H9 (cell line): ENCODE data around the gene LARP1. TPM values are rescaled to one million over a fixed set of nuclear protein-coding genes. Genes with fewer than 3 reads are reported as not detected.

Experiments used
- DNase-seq: peaks from one replicate; pipeline ENCODE4 v3.0.0-alpha.2; 2017
- H2AFZ ChIP-seq: one replicate; pipeline ENCODE4 v1.6.1; 2013; ENCODE audit warnings: mild to moderate bottlenecking, low read length, control low read depth, moderate library complexity
- H2AK5ac ChIP-seq: 2 replicates; pipeline ENCODE4 v1.6.1; 2013; ENCODE audit warnings: low read length, control low read depth, mixed read lengths; ENCODE audit not compliant: insufficient read length
- H2BK120ac ChIP-seq: one replicate; pipeline ENCODE4 v1.6.1; 2013; ENCODE audit warnings: low read depth, mild to moderate bottlenecking, low read length, control low read depth, inconsistent platforms; ENCODE audit not compliant: poor library complexity, severe bottlenecking
- H2BK12ac ChIP-seq: 2 replicates; pipeline ENCODE4 v1.6.1; 2013; ENCODE audit warnings: low read length, control low read depth, mixed read lengths, low read depth; ENCODE audit not compliant: insufficient read length
- H2BK15ac ChIP-seq: 2 replicates; pipeline ENCODE4 v1.6.1; 2013; ENCODE audit warnings: low read depth, low read length, control low read depth
- H2BK20ac ChIP-seq: one replicate; pipeline ENCODE4 v1.6.1; 2013; ENCODE audit warnings: low read depth, mild to moderate bottlenecking, low read length, control low read depth, inconsistent platforms; ENCODE audit not compliant: poor library complexity, severe bottlenecking
- H2BK5ac ChIP-seq: 2 replicates; pipeline ENCODE4 v1.6.1; 2013; ENCODE audit warnings: low read length, control low read depth, mixed read lengths; ENCODE audit not compliant: insufficient read length
- H3K14ac ChIP-seq: 2 replicates; pipeline ENCODE4 v1.6.1; 2013; ENCODE audit warnings: low read length, control low read depth; ENCODE audit not compliant: insufficient read depth
- H3K18ac ChIP-seq: 2 replicates; pipeline ENCODE4 v1.6.1; 2013; ENCODE audit warnings: low read depth, mild to moderate bottlenecking, mixed read lengths, low read length, control low read depth; ENCODE audit not compliant: insufficient read length
- H3K23ac ChIP-seq: 2 replicates; pipeline ENCODE4 v1.6.1; 2013; ENCODE audit warnings: low read length, control low read depth, mixed read lengths, low read depth; ENCODE audit not compliant: insufficient read length
- H3K23me2 ChIP-seq: 2 replicates; pipeline ENCODE4 v1.6.1; 2013; ENCODE audit warnings: low read depth, mild to moderate bottlenecking, mixed read lengths, low read length, control low read depth; ENCODE audit not compliant: insufficient read length, poor library complexity, severe bottlenecking
- H3K27ac ChIP-seq: 2 replicates; pipeline ENCODE4 v1.5.1; 2013; ENCODE audit warnings: low read length, control low read depth, mixed read lengths, low read depth; ENCODE audit not compliant: insufficient read length
- H3K27me3 ChIP-seq: 2 replicates; pipeline ENCODE4 v1.6.1; 2013; ENCODE audit warnings: low read length, control low read depth, inconsistent platforms; ENCODE audit not compliant: insufficient read depth
- H3K4ac ChIP-seq: 2 replicates; pipeline ENCODE4 v1.6.1; 2013; ENCODE audit warnings: low read depth, mild to moderate bottlenecking, control low read depth, inconsistent platforms, low read length, moderate library complexity
- H3K4me1 ChIP-seq: 2 replicates; pipeline ENCODE4 v1.6.1; 2013; ENCODE audit warnings: low read length, control low read depth, inconsistent platforms; ENCODE audit not compliant: insufficient read depth
- H3K4me2 ChIP-seq: 2 replicates; pipeline ENCODE4 v1.6.1; 2013; ENCODE audit warnings: low read length, control low read depth, mixed read lengths; ENCODE audit not compliant: insufficient read length, insufficient read depth
- H3K56ac ChIP-seq: 2 replicates; pipeline ENCODE4 v1.6.1; 2013; ENCODE audit warnings: low read depth, mild to moderate bottlenecking, mixed read lengths, low read length, control low read depth; ENCODE audit not compliant: insufficient read length
- H3K79me1 ChIP-seq: 2 replicates; pipeline ENCODE4 v1.6.1; 2013; ENCODE audit warnings: low read depth, mild to moderate bottlenecking, moderate library complexity, low read length, control low read depth, inconsistent platforms; ENCODE audit not compliant: insufficient read depth, poor library complexity, severe bottlenecking
- H3K79me2 ChIP-seq: 2 replicates; pipeline ENCODE4 v1.6.1; 2013; ENCODE audit warnings: low read length, control low read depth, inconsistent platforms; ENCODE audit not compliant: insufficient read depth
- H3K9ac ChIP-seq: 2 replicates; pipeline ENCODE4 v1.6.1; 2013; ENCODE audit warnings: low read length, control low read depth, mixed read lengths; ENCODE audit not compliant: insufficient read length; ENCODE audit errors: extremely low read depth
- H3K9me3 ChIP-seq: one replicate; pipeline ENCODE4 v1.6.1; 2013; ENCODE audit warnings: low read depth, low read length, inconsistent platforms; ENCODE audit not compliant: control insufficient read depth
- H3T11ph ChIP-seq: one replicate; pipeline ENCODE4 v1.6.1; 2013; ENCODE audit warnings: mild to moderate bottlenecking, low read length, control low read depth, inconsistent platforms
- H4K20me1 ChIP-seq: one replicate; pipeline ENCODE4 v1.6.1; 2013; ENCODE audit not compliant: control insufficient read depth, insufficient read length, insufficient read depth
- H4K5ac ChIP-seq: 2 replicates; pipeline ENCODE4 v1.6.1; 2013; ENCODE audit warnings: low read depth, mild to moderate bottlenecking, mixed read lengths, low read length, control low read depth; ENCODE audit not compliant: insufficient read length
- H4K8ac ChIP-seq: replicated peaks from 2 replicates; pipeline ENCODE4 v1.6.1; 2013; ENCODE audit warnings: low read length, control low read depth, mixed read lengths, low read depth; ENCODE audit not compliant: insufficient read length
- H4K91ac ChIP-seq: 2 replicates; pipeline ENCODE4 v1.6.1; 2013; ENCODE audit warnings: low read depth, mild to moderate bottlenecking, moderate library complexity, mixed read lengths, low read length, control low read depth; ENCODE audit not compliant: insufficient read length
- H3K27ac Mint-ChIP-seq, 3 experiments: 2 replicates in 2 of 3; 3 replicates in 1 of 3; pipeline ENCODE4 v1.8.0; 2020 to 2021; ENCODE audit warnings: mixed read lengths in 3 of 3, mild to moderate bottlenecking in 1 of 3, moderate library complexity in 1 of 3
- H3K27me3 Mint-ChIP-seq: 2 replicates; pipeline ENCODE4 v1.8.0; 2021; ENCODE audit warnings: low read depth, mild to moderate bottlenecking, moderate library complexity, mixed read lengths
- H3K36me3 Mint-ChIP-seq, 3 experiments: 2 replicates in 2 of 3; 3 replicates in 1 of 3; pipeline ENCODE4 v1.8.0; 2020 to 2021; ENCODE audit warnings: low read depth in 3 of 3, mixed read lengths in 3 of 3; ENCODE audit not compliant: insufficient read depth in 1 of 3
- H3K4me1 Mint-ChIP-seq, 2 experiments: 2 replicates each; pipeline ENCODE4 v1.8.0; 2020; ENCODE audit warnings: mixed read lengths in 2 of 2
- H3K4me3 Mint-ChIP-seq, 2 experiments: 2 replicates in 1 of 2; 3 replicates in 1 of 2; pipeline ENCODE4 v1.8.0; 2020 to 2021; ENCODE audit warnings: mild to moderate bottlenecking in 2 of 2, mixed read lengths in 2 of 2, moderate library complexity in 1 of 2
- H3K9me3 Mint-ChIP-seq, 2 experiments: 2 replicates in 1 of 2; 3 replicates in 1 of 2; pipeline ENCODE4 v1.8.0; 2020; ENCODE audit warnings: mild to moderate bottlenecking in 2 of 2, mixed read lengths in 2 of 2, moderate library complexity in 1 of 2
- total RNA-seq: library from RNA; stranded (reverse); gene quantifications from 2 replicates; pipeline ENCODE4 v1.2.1, GENCODE V29; 2021
- TF ChIP-seq, protein P1 (sequence below): fragments of 200-600 bp; sonication (generic); conservative IDR thresholded peaks from 3 replicates; pipeline ENCODE4 v1.8.0; 2021; ENCODE audit warnings: antibody characterized with exemption, mild to moderate bottlenecking

Gene LARP1
- total RNA-seq, 1 experiment from 2014 or later = 405 TPM

DNA sequence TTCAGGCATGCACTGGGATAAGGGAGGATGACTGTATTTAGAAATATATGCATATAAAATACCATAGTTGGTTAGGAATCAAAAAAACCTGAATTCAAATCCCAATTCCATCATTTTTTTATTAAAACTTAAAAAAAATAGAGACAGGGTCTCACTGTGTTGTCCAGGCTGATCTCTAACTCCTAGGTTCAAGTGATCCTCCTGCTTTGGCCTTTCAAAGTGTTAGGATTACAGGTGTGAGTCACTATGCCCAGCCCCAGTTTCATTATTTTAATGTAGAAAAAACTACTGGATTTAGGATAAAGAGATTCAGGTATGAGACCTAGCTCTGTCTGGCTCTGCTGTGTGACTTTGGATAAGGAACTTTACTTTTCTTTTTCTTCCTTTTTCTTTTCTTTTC is 3.3 kb upstream of the LARP1 start:
- TF ChIP-seq, protein P1, sequence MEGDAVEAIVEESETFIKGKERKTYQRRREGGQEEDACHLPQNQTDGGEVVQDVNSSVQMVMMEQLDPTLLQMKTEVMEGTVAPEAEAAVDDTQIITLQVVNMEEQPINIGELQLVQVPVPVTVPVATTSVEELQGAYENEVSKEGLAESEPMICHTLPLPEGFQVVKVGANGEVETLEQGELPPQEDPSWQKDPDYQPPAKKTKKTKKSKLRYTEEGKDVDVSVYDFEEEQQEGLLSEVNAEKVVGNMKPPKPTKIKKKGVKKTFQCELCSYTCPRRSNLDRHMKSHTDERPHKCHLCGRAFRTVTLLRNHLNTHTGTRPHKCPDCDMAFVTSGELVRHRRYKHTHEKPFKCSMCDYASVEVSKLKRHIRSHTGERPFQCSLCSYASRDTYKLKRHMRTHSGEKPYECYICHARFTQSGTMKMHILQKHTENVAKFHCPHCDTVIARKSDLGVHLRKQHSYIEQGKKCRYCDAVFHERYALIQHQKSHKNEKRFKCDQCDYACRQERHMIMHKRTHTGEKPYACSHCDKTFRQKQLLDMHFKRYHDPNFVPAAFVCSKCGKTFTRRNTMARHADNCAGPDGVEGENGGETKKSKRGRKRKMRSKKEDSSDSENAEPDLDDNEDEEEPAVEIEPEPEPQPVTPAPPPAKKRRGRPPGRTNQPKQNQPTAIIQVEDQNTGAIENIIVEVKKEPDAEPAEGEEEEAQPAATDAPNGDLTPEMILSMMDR = no peak
- Mint-ChIP-seq H3K4me3 (no peak overlapping the region), H3K9me3 (peaks cover 0 to 3% of the 10 kb centered on the region in 2 experiments; a peak in 2 of 5 replicates), H3K27ac (no peak overlapping the region), H3K27me3 (peaks cover 2% of the 10 kb centered on the region; the same call in 1 of the 2 replicates), H3K36me3 (peaks cover 0 to 5% (median 4%) of the 10 kb centered on the region in 3 experiments; a peak in 4 of 7 replicates), H3K4me1 (peaks cover 29 to 30% of the 10 kb centered on the region in 2 experiments)
- no peak overlapping the region for H2BK120ac ChIP-seq
- no peak for DNase-seq
- H4K5ac ChIP-seq = no peak overlapping the region
- no peak overlapping the region for H3K4ac ChIP-seq
- no peak overlapping the region for H2BK5ac ChIP-seq
- no peak overlapping the region for H3K4me2 ChIP-seq
- H4K20me1 ChIP-seq = no peaks in the 10 kb centered on the region
- H4K8ac ChIP-seq = no peak overlapping the region
- H3K27me3 ChIP-seq = no peaks in the 10 kb centered on the region
- peaks cover 5% of the 10 kb centered on the region for H3K4me1 ChIP-seq
- H3K9me3 ChIP-seq = no peaks in the 10 kb centered on the region
- H3K14ac ChIP-seq = no peak overlapping the region
- no peak overlapping the region for H3K9ac ChIP-seq
- no peak overlapping the region for H2AK5ac ChIP-seq
- no peak overlapping the region for H2BK15ac ChIP-seq
- H2BK20ac ChIP-seq = no peak overlapping the region
- no peak overlapping the region for H3K18ac ChIP-seq
- H3K79me2 ChIP-seq = peaks cover 11% of the 10 kb centered on the region; the same call in 1 of the 2 replicates
- no peak overlapping the region for H3K56ac ChIP-seq
- H2AFZ ChIP-seq = no peak overlapping the region
- H2BK12ac ChIP-seq = no peak overlapping the region
- peaks cover 2% of the 10 kb centered on the region for H3K23me2 ChIP-seq
- no peak overlapping the region for H3T11ph ChIP-seq
- no peak overlapping the region for H4K91ac ChIP-seq
- H3K27ac ChIP-seq = no peak overlapping the region
- H3K79me1 ChIP-seq = no peaks in the 10 kb centered on the region
- H3K23ac ChIP-seq = no peak overlapping the region
